Neural progenitor cell (in vitro differentiated cells): ENCODE data around the gene SS18L1. TPM values are rescaled to one million over a fixed set of nuclear protein-coding genes. Genes with fewer than 3 reads are reported as not detected.

Experiments used
- DNase-seq: peaks from one replicate; pipeline ENCODE4 v3.0.0-alpha.2; 2016; ENCODE audit warnings: low spot score
- H2AFZ ChIP-seq: fragments of 200-600 bp; sonication (generic); replicated peaks from 2 replicates; pipeline ENCODE4 v1.6.1; 2016; ENCODE audit warnings: antibody characterized with exemption
- H3F3A ChIP-seq: fragments of 200-600 bp; sonication (generic); 2 replicates; pipeline ENCODE4 v1.6.1; 2016; ENCODE audit warnings: antibody characterized with exemption, low read depth
- H3K27ac ChIP-seq: fragments of 200-600 bp; sonication (generic); 2 replicates; pipeline ENCODE4 v1.5.1; 2016; ENCODE audit warnings: mild to moderate bottlenecking
- H3K27me3 ChIP-seq: fragments of 200-600 bp; sonication (generic); 2 replicates; pipeline ENCODE4 v1.6.1; 2016; ENCODE audit warnings: mild to moderate bottlenecking, moderate library complexity
- H3K36me3 ChIP-seq: fragments of 200-600 bp; sonication (generic); 2 replicates; pipeline ENCODE4 v1.5.1; 2016
- H3K4me1 ChIP-seq: fragments of 200-600 bp; sonication (generic); 2 replicates; pipeline ENCODE4 v1.6.1; 2016; ENCODE audit warnings: mixed run types
- H3K4me2 ChIP-seq: fragments of 200-600 bp; sonication (generic); 2 replicates; pipeline ENCODE4 v1.6.1; 2016
- H3K4me3 ChIP-seq: fragments of 200-600 bp; sonication (generic); 2 replicates; pipeline ENCODE4 v1.5.1; 2016
- H3K79me2 ChIP-seq: fragments of 200-600 bp; sonication (generic); 2 replicates; pipeline ENCODE4 v1.6.1; 2016; ENCODE audit warnings: low read depth
- H3K9ac ChIP-seq: fragments of 200-600 bp; sonication (generic); 2 replicates; pipeline ENCODE4 v1.6.1; 2016
- H3K9me3 ChIP-seq: fragments of 200-600 bp; sonication (generic); 2 replicates; pipeline ENCODE4 v1.5.1; 2016; ENCODE audit warnings: low read depth
- H4K20me1 ChIP-seq: fragments of 200-600 bp; sonication (generic); 2 replicates; pipeline ENCODE4 v1.6.1; 2016; ENCODE audit warnings: low read depth
- H3K27ac Mint-ChIP-seq: 3 replicates; pipeline ENCODE4 v1.8.0; 2021; ENCODE audit warnings: mixed read lengths
- H3K27me3 Mint-ChIP-seq: 2 replicates; pipeline ENCODE4 v1.8.0; 2022; ENCODE audit warnings: low read depth, mild to moderate bottlenecking, inconsistent platforms, moderate library complexity, mixed read lengths; ENCODE audit not compliant: insufficient read depth
- H3K36me3 Mint-ChIP-seq: 3 replicates; pipeline ENCODE4 v1.8.0; 2021; ENCODE audit warnings: mixed read lengths
- H3K4me1 Mint-ChIP-seq: 3 replicates; pipeline ENCODE4 v1.8.0; 2021; ENCODE audit warnings: mixed read lengths
- H3K4me3 Mint-ChIP-seq: 3 replicates; pipeline ENCODE4 v1.8.0; 2021; ENCODE audit warnings: mild to moderate bottlenecking, moderate library complexity, mixed read lengths
- H3K9me3 Mint-ChIP-seq: 3 replicates; pipeline ENCODE4 v1.8.0; 2020; ENCODE audit warnings: mixed read lengths
- CTCF ChIP-seq: fragments of 200-600 bp; sonication (generic); IDR thresholded peaks from 2 replicates; pipeline ENCODE4 v1.5.1; 2017; ENCODE audit warnings: antibody characterized with exemption, mild to moderate bottlenecking
- EZH2 ChIP-seq: fragments of 200-600 bp; sonication (generic); IDR thresholded peaks from 2 replicates; pipeline ENCODE4 v1.6.1; 2017; ENCODE audit warnings: antibody characterized with exemption, mild to moderate bottlenecking, moderate library complexity
- EZH2phosphoT487 ChIP-seq: fragments of 200-600 bp; sonication (generic); IDR thresholded peaks from 2 replicates; pipeline ENCODE4 v1.6.1; 2017; ENCODE audit warnings: antibody characterized with exemption
- total RNA-seq: library from RNA; depleted of rRNA; stranded (reverse); fragments of >200 nt; gene quantifications from 2 replicates; pipeline ENCODE4 v1.2.3, GENCODE V29; 2015; ENCODE audit warnings: low replicate concordance

The SS18L1 gene
- total RNA-seq, 1 donor from 2014 or later, result 25.5 TPM

- TF ChIP-seq EZH2phosphoT487 (no peak), CTCF (no peak), EZH2 (no peak)
- Histone ChIP-seq H3K4me1 (no peaks in the 10 kb centered on the region), H3K79me2 (no peaks in the 10 kb centered on the region), H3K9ac (no peak overlapping the region), H2AFZ (no peak overlapping the region), H3K9me3 (no peaks in the 10 kb centered on the region), H3K4me2 (no peak overlapping the region), H3K27ac (no peak overlapping the region), H3K4me3 (no peak overlapping the region), H3F3A (no peaks in the 10 kb centered on the region), H3K27me3 (no peaks in the 10 kb centered on the region), H4K20me1 (peaks cover 3% of the 10 kb centered on the region), H3K36me3 (no peaks in the 10 kb centered on the region)
- no peak overlapping the region for H3K27ac Mint-ChIP-seq
- no peak for DNase-seq
- H3K9me3 Mint-ChIP-seq, result no peaks in the 10 kb centered on the region
- H3K27me3 Mint-ChIP-seq, result no peaks in the 10 kb centered on the region
- H3K4me1 Mint-ChIP-seq, result no peaks in the 10 kb centered on the region
- H3K36me3 Mint-ChIP-seq, result peaks cover 18% of the 10 kb centered on the region
- H3K4me3 Mint-ChIP-seq, result no peak overlapping the region
Measured at GRCh38 chr20:62200491-62201172, 57.1 kb downstream of the SS18L1 start.

GRCh38 chr20:62201173-62202082, 57.9 kb downstream of the SS18L1 start:
- Histone ChIP-seq H3K4me1 (no peaks in the 10 kb centered on the region), H3K4me2 (no peak overlapping the region), H3K9ac (no peak overlapping the region), H3K79me2 (no peaks in the 10 kb centered on the region), H2AFZ (no peak overlapping the region), H3K4me3 (no peak overlapping the region), H3K9me3 (no peaks in the 10 kb centered on the region), H3F3A (no peaks in the 10 kb centered on the region), H3K27me3 (no peaks in the 10 kb centered on the region), H4K20me1 (no peaks in the 10 kb centered on the region), H3K36me3 (no peaks in the 10 kb centered on the region), H3K27ac (no peak overlapping the region)
- Mint-ChIP-seq H3K27me3 (peaks cover under 1% of the 10 kb centered on the region), H3K27ac (no peak overlapping the region), H3K4me1 (no peaks in the 10 kb centered on the region), H3K36me3 (peaks cover 17% of the 10 kb centered on the region), H3K9me3 (no peaks in the 10 kb centered on the region), H3K4me3 (no peak overlapping the region)
- TF ChIP-seq EZH2phosphoT487 (no peak), CTCF (no peak), EZH2 (no peak)
- no peak for DNase-seq

GRCh38 chr20:62202083-62202395, 58.5 kb downstream of the SS18L1 start:
- DNase-seq, result no peak
- Histone ChIP-seq H2AFZ (no peak overlapping the region), H3K27ac (no peak overlapping the region), H3K9ac (no peak overlapping the region), H3K27me3 (no peaks in the 10 kb centered on the region), H4K20me1 (no peaks in the 10 kb centered on the region), H3K9me3 (no peaks in the 10 kb centered on the region), H3K79me2 (no peaks in the 10 kb centered on the region), H3K4me1 (no peaks in the 10 kb centered on the region), H3K4me3 (no peak overlapping the region), H3K4me2 (no peak overlapping the region), H3F3A (no peaks in the 10 kb centered on the region), H3K36me3 (no peaks in the 10 kb centered on the region)
- peaks cover 17% of the 10 kb centered on the region for H3K36me3 Mint-ChIP-seq
- H3K4me1 Mint-ChIP-seq, result peaks cover 1% of the 10 kb centered on the region
- peaks cover 2% of the 10 kb centered on the region for H3K27me3 Mint-ChIP-seq
- H3K9me3 Mint-ChIP-seq, result no peaks in the 10 kb centered on the region
- no peak for TF ChIP-seq EZH2phosphoT487
- no peak for TF ChIP-seq EZH2
- TF ChIP-seq CTCF, result no peak
- H3K4me3 Mint-ChIP-seq, result no peak overlapping the region
- H3K27ac Mint-ChIP-seq, result no peak overlapping the region
